HG02763 (cell line): ENCODE results near the gene TMCO4.

Source experiments
- ATAC-seq: cut with Tn5 transposase; IDR thresholded peaks from one replicate; pipeline ENCODE4 v1.9.1; 2021; ENCODE audit warnings: mild to moderate bottlenecking, moderate library complexity; ENCODE audit not compliant: unreplicated experiment

TMCO4 gene

DNA sequence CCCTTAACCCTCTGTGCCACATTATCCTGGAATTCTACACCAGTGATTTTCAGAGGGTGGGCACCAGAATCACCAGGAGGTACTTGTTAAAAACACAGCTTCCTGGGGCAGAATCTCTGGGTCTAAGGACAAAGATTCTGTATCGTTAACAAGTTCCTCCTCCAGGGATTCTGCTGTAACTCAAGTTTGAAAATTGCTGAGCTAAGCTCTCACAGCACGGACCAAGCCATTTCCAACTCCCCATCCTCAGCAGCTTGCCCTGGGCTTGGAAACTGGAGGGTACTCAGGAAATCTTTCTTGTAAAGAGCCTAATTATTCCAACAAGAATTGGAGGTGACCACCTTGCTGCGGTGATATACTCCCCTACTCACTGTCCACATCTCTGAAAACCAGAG is 48.8 kb downstream of the TMCO4 start:
- no peak for ATAC-seq

DNA sequence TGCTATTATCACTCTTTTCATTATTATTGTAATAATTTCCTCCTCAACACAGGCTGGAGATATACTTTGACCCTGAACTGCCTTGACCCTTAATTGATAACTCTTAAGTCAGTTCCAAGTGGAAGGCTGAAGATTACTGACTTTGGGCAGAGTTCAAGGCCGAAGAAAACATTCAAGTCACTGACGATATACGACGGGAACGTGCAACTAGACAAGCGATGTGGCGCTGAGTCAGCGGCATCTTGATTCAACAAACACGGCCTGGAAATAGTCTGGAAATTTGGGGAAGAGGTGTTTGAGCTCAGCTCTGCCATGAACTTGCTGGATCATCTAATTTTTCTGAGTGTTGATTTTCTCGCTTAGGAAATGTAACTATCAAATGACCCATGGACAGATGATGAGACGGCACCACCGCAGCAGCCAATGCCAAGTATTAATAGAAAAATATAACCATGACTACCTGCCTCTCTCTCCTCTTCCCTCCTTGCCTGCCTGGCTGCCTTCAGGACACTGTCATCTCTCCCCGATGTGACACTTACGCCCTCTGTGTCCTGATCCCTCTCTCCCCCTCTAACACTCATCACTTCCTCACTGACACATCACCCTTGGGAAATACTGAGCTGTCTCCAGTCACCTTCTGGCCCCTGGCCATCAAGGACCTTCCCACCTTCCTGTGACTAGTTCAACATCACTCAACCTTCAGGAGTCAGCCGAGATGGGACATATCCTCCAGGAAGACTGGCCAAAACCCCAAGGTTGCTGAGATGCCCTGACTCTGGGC is 49.4 kb downstream of the TMCO4 start:
- no peak for ATAC-seq

DNA sequence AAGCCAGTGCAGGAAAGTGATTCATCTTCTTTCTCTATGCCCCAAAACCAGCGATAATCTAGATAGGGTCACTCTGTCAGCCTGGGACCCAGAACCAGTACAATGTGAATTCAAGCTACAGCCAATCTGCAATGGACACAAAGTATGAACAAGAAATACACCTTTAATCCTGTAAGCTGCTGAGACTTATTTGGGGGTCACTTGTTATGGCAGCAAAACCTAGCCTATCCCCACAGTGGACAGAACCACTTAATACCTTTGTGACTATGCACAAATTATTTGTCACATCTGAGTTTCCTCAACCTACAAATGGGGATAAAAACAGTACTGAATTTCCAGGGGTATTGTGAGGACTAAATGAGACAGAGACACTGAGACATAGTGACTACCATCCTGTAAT is 50.0 kb downstream of the TMCO4 start:
- no peak for ATAC-seq

DNA sequence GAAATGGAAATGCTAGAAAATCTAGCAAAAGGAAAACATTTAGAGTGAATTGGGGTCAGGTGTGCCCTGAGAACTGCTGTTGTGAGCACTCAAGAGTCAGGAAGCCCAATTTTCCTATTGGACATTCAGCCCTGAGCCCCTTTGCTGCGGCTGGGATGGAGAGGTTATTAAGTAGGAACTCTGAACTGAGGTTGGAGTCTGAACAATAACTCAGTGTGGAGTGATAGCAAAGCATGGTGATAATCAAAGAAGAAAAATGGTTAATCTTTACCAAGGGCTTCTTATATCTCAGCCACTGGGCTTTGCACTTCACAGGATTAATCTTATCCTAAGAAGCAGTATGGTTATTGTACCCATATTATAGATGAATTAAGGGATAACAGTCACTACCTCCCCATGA is 52.0 kb downstream of the TMCO4 start:
- ATAC-seq, result no peak

DNA sequence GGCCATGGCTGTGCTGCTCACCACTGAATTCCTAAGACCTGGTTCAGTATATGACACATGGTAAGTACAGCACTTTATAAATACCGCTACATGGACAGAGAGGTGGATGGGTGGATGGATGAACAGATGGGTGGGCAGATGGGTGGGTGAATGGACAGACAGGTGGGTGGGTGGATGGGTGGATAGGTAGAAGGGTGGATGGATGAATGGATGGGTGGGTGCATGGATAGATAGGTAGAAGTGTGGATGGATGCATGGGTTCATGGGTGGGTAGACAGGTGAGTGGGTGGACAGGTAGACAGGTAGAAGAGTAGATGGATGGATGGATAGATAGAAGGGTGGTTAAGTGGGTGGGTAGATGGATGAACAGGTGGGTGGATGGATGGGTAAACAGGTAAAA is 54.8 kb downstream of the TMCO4 start:
- ATAC-seq, result no peak

DNA sequence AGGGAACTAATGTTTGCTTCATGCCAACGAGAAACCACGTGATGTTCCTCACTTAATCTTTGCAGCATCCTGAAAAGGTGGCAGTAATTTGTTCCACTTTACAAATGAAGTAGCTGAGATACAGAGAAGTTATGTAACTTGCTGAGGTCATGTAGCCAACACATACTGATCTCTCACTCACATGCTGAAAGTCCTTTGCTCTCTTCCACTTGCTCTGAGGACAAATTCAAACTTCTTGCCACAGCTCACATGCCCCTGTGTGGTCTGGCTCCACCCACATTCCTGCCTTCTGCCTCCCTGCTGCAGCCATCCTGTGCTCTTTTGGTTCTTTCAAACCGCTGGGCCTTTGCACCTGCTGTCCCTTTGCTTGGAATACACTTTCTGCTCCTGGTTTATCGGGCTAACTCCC is 55.4 kb downstream of the TMCO4 start:
- no peak for ATAC-seq

DNA sequence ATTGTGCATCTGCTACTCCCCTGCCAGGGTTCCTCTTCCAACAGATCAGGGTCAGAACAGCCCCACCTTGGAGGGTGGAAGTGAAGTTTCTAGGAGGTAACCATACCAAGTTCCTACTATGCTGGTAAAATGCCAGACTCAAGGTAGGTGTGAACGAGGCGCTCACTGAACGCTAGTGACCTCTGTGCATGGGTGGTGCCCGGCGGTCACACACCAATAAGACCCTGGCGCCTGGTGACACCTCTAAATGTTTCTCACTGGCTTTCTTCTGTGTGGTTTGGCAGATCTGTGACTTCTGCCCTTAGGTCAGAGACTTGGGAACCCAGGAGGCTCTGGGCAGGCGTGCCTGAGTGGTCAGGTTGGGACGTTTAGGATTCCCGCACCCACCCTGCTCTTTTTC is 55.9 kb downstream of the TMCO4 start:
- no peak for ATAC-seq

DNA sequence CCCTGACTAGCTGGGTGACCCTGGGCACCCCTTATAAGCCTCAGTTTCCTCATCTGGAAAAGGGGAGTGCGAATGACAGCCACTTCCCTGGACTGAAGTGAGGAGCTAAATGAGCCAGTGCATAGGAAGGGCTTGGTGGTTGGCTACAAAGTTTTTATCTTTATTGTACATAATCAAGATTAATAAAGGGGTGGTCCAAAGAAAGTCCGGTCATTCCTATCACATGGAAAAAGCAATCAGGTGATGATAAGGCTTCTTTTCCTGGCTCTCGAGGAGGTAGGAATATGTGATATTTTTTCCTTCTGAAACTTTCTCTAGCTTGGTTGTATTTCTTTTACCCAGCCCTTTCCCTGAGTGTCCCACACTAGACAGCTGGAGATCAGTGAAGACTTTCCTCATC is 56.5 kb downstream of the TMCO4 start:
- ATAC-seq, result no peak

DNA sequence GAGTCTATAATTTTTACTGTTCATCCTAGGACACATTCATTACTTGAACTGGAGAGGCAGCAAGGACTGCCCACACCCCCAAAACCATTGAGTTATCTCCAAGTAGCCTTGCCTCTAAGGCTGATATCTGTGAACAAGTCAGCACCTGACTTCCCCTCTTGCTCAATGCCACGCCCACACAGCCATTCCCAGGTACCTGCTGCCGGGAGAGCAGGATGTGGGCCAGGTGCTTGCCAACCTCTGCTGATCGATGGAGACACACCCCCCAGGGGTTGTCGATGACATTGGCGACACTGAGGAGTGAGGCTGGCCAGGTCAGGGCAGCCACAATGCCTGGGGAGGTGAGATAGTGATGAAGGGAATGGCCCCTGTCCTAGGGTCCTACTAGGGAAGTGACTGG is 60.1 kb downstream of the TMCO4 start:
- no peak for ATAC-seq

DNA sequence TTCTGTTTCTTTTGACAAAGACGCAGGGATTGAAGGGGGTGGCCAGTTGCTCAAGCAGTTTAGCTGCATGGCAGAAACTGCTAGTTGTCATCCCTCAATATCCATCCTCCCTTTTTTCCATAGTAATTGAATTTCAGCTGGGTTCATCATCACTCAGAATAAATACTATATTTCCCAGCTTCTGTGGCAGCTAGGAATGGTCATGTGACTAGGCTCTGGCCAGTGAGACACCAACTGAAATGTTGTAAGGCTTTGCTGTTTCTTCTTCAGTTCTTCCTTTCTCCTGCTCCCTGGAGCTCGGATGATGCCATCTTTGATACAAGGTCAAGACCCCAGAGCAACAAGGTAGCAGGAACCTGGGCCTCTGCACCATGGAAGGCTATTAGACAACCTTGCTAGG is 61.0 kb downstream of the TMCO4 start:
- ATAC-seq, result no peak

DNA sequence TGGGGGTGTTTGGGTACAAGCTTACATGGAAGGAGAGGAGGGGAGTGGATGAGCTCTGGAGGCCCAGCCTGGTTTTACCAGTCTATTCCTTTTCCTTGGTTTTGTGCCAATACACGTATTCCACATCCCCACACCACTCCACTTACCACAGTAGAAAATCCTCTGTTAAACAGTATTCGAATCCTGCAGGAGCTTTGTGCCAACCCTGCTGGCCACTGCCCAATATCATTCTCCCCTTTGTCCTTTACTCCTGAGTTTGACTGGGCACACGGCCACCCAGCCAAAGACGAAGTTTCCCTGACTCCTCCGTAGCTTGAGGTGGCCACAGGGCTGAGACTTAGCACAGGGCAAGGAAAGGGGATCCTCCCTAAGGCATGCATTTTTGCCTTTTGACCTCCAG is 61.6 kb downstream of the TMCO4 start:
- ATAC-seq, result no peak

DNA sequence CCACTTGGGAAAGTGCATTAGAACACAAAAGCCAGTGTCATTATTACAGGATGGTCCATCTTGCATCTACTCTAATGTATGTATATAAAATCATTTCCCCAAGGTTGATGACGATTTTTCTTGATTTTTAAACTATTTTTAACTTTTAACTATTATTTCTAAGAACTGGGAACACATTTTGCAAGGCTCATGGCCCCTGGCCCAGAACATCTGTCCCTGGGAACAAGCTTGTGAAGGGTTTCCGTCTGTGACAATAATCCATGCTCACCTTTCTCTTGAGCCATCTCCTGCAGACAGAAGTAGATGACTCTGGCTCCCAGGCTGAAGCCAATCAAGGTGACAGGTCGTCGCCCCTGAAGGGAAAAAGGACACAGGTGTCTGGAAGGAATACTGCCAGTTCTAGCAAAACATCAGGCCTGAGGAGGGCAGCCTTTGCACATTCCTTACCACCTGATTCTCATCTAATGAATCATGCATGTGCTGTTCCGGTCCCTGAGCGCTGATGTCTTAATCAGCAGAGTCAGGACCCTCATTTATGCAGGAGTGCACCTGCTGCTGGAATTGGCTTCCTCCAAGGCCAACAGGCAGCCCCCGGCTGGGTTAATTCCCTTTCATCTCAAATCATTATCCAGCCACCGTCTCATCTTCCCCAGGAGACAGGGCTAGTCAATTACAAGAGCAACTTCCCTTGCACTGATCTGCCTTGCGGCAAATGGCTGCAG is 62.5 kb downstream of the TMCO4 start:
- ATAC-seq, result no peak

DNA sequence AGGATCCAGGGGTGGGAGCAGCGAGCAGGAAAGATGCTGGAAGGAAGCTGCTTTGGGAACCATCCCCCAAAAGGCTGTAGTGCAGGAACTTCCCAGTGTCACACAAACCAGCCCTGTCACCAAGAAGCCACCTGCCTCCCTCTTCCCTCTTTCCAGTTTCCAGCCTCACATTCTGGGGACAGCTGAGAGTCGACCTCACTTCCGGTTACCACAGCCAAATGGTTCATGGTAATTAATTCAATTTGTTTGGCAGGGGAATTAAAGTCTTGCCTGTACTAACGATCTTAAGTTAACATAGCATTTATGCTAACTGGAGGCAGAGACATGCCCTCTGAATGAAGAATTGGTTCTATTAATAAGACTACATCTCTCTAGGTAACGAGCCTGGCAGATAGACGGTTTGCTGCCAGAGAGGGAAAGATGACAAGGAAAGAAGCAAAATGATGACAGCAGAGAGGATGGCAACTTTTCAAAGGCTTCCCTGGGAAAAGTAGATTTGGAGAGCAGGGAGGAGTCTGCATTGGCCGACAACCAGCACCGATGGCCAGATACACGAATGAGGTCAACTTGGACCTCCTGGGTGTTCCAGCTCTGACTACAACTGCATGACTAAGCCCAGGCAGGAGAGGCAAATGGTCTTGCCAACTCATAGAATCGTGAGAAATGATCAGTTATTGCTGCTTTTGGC is 64.1 kb downstream of the TMCO4 start:
- no peak for ATAC-seq

DNA sequence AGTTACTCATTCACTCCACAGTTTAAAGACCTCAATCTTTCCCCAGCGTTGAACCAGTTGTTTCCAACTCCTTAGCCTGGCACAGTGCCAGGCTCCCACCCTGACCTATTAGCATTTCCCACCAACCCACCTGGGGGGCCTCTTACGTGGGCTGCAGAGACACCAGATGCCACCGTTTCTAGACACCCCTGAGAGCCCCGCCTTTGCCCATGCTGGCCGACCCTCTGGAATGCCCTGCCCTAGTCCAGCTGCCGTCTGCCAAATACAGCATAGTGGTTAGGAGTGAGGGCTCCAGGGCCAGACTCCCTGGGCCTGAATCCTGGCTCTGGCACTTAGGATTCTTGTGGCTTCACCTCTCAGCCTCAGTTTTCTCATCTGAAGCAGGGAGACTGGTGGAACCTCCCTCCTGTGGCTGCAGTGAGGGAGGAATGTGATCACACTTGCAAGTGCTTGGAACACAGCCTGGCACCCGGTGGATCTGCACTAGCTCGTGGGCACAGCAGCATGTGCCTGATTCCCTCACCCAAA is 65.2 kb downstream of the TMCO4 start:
- ATAC-seq, result no peak

DNA sequence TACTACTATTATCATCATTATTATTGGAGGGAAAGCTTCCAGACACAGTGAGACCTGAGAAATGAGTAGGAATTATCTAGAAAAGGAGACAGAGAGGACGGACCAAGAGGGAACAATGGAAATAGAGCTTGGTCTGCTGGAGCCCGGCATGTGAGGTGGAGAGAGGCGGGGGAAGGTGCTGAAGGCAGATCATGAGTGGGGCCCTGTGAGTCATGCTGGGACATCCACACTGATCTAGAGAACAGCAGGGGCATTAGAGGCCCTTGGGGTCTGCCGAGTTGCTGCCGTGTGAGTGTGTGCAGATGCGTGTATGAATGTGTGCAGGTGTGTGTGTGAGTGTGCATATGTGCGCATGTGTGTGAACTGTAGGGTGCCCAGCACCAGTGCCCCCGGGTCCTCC is 65.7 kb downstream of the TMCO4 start:
- no peak for ATAC-seq

DNA sequence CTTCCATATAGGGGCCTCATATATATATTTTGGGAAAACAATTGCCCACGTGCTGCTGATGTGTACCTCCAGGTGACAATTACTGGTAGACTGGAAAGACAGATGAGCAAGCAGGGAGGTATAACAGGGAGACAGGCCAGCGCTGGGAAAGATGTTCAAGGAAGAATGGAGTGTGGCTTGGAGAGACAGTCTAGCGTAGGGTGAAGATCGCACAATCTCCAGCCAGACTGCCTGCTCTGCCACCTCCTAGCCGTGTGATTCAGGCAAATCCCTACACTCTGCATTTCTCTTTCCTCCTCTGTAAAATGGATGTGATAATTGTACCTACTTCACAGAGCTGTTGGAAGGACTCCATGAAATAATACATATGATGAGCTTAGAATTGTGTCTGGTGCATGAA is 66.1 kb downstream of the TMCO4 start:
- ATAC-seq, result no peak

DNA sequence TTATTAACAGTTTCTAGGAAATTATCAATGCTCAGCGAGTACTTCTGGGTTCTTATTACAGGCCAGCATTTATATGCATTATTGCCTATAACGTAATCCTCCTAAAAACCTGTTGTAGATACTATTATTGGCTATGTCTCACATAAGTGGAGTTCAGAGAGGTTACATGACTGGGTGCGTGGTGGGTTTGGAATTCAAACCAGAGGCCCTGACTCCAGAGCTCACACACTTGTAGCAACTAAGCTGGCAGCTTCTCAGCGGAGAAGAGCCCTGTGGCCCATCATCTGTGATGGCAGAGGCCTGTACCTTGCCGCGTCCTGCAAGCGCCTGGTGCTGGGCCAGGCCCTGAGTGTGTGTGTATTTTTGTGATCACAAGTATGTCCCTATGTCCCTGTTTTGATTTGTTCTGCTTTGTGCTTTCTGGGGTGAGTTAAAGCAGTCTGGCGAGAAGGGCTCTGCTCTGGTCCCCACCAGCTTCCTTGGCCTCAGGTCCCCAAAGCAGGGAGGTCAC is 68.3 kb downstream of the TMCO4 start:
- ATAC-seq, result no peak

DNA sequence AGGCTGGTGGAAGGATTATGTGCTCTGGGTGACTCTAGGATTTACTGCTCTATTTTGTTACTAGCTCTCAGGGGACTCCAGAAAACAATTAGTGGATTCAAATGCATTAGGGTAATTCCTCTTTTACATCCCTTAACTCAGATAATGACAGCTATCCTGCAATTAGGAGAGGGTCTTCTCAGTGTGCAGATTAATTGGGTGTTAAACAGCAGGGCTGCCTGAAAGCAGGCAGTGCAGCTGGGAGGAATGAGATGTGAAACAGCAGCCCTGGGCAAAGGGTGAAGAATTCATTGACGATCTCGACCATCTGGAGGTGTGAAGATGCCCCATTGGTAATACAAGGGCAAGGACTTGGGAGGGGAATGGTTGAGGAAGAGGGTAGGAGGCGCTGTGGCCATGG is 68.9 kb downstream of the TMCO4 start:
- ATAC-seq, result no peak

DNA sequence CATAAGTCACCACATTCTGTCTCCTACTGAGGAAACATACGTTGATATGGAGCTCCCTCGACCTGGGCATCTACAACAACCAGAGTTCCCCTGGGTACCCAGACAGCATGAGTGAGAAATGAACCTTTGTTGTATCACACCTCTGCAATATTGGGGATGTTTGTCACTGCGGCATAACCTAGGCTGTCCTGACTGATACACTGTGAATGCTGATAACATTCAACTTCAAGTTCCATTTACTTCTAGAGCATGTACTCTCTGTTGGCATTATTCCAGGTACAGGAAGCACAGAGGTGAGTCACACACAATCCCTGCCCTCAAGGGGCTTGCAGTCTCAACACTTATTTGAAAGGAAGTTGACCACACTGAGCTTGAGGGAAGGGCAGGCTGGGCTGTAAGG is 69.5 kb downstream of the TMCO4 start:
- ATAC-seq, result no peak

DNA sequence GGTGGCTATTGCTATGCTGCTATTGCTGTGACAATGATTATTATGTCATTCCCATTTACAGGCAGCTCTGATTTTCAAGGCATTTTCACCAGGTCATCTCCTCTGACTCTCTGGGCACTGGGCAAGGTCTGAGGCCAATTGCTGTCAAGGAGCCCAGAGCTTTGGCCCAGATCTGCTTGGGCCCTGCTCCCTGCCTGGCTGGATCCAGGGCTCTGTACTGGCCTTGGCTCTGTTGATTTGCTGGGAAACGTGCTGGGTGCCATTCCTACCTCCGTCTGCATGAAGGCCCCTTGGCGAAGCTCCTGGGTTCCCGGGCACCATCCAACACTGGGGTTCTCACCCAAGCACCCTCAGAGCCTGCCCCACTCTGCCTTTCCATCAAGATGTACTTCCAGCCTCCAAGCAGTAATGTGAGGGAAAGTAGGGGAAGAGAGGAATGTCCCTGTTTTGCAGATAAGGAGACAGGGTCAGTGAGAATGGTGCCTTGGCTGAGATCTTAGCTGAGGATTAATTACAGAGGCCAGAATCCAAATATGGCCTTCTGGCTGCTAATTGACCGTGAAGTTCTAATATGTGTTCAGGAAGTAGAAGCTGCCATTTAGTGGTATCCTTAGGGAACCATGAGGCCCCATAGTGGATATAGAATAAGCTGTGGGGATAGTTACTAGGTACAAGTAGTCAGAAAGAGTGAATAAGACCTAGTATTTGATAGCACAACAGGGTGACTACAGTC is 71.1 kb downstream of the TMCO4 start:
- no peak for ATAC-seq

DNA sequence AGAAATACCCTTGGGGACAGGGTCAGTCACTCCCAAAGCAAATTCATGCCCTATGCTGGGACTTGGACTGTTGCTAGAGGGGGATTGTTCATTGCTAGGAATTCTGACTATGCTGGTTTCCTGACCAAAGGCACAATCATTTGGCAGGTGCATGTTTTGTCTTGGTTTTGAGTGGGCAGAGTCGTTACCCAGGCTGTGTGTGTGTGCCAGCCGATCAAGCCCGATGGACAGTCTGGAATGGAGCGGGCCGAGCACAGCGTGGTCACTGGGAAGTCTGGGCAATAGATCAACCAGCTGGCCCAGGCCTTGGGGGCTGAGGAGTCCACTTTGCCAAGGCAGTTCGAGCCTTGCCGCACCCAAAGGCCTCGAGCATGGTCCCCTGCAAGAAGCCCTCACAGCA is 74.1 kb downstream of the TMCO4 start:
- ATAC-seq, result no peak
